ENCODE measurements around the gene RNF146. TPM values are rescaled to one million over a fixed set of nuclear protein-coding genes. Genes with fewer than 3 reads are reported as not detected.

The RNF146 gene
- 11.6 and 19.9 TPM in 2 replicates for total RNA-seq

GRCh38 chr6:127266178-127266891 lies at the start of gene RNF146:
TSS of gene RNF146 (plus strand) at chr6:127266864. CDS start at chr6:127280339, 13,475 bp downstream.

Other genes with a start within 250 kb of the RNF146 start
- gene RSPO3, start 148.2 kb upstream of the RNF146 start, total RNA-seq = 0.16 and 0.25 TPM in 2 replicates
- 34.5 and 46.0 TPM in 2 replicates for gene ECHDC1, start 76.7 kb downstream of the RNF146 start, total RNA-seq
- gene KIAA0408, start 192.5 kb downstream of the RNF146 start, total RNA-seq = 0.63 and 0.98 TPM in 2 replicates